ENCODE data around the gene FAM53B. TPM values are rescaled to one million over a fixed set of nuclear protein-coding genes. Genes with fewer than 3 reads are reported as not detected.

The FAM53B gene
- polyA plus RNA-seq, 1 experiment = 3.9 TPM

DNA sequence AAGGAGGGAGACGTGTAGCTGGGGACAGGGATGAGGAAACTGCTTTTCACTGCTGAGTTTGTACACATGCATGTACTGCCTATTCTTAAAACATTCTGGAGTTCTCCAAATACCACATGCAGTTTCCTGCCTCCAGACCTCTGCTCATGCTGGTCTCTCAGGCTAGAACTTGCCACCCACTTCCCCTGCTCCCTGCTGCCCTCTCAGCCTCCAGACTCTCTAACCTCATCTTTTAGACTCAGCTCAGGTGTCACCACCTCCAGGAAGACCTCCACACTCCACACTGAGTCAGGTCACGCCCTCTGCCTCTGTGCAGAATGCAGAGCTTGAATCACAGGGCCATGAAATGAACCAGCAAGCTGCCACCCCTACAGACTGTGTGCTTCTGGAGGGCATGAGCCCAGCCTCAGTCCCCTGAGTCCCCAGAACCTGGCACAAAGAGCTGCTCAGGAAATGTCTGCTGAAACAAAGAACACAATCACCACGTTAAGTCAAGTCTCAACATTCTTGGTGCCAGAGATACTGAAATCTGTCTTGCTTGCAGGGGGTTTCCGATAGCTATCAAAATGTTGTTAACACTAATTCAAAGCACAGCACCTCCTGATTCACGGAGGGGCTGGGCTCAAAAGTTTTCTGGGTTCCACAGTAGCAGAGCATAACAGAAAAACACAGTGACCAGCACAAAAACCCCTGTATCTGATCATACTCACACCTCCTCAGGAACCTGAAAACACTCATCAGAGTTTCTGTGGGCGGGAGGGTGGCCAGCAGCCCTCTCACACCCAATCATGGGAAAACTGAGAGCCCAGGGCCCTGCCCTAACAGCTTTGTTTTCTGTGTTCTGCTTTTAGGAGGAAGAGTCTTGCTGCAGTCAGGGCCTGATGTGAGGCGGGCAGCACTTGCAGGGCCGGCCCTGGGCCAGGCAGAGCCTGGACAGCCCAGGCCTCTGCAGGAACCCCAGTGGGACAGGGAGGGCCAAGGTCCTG lies 21.1 kb downstream of the FAM53B start:
- Histone ChIP-seq H3K4me3 (ENCODE audit: low read depth, low read length) (no peak overlapping the region), H3K36me3 (ENCODE audit: control insufficient read depth, insufficient read depth, low read length) (peaks cover 3% of the 10 kb centered on the region), H3K27me3 (ENCODE audit: control insufficient read depth, insufficient read depth, low read length) (no peaks in the 10 kb centered on the region)
- TF ChIP-seq, protein P1, sequence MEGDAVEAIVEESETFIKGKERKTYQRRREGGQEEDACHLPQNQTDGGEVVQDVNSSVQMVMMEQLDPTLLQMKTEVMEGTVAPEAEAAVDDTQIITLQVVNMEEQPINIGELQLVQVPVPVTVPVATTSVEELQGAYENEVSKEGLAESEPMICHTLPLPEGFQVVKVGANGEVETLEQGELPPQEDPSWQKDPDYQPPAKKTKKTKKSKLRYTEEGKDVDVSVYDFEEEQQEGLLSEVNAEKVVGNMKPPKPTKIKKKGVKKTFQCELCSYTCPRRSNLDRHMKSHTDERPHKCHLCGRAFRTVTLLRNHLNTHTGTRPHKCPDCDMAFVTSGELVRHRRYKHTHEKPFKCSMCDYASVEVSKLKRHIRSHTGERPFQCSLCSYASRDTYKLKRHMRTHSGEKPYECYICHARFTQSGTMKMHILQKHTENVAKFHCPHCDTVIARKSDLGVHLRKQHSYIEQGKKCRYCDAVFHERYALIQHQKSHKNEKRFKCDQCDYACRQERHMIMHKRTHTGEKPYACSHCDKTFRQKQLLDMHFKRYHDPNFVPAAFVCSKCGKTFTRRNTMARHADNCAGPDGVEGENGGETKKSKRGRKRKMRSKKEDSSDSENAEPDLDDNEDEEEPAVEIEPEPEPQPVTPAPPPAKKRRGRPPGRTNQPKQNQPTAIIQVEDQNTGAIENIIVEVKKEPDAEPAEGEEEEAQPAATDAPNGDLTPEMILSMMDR (IDR thresholded peaks at IDR 0.05; ENCODE audit: insufficient read depth, low read depth, low read length) = no peak
- ChIA-PET POLR2A (interaction anchor here (0.8 kb wide), 1 partner anchor 10 kb away, joined by 3 read pairs; no protein-coding TSS in a partner anchor), CTCF (interaction anchor here (0.6 to 1.3 kb wide), 3 partner anchors 18 to 54 kb away, joined by 3 to 6 read pairs (median 3); no protein-coding TSS in a partner anchor)
- no peak for DNase-seq (ENCODE audit: low read depth)

DNA sequence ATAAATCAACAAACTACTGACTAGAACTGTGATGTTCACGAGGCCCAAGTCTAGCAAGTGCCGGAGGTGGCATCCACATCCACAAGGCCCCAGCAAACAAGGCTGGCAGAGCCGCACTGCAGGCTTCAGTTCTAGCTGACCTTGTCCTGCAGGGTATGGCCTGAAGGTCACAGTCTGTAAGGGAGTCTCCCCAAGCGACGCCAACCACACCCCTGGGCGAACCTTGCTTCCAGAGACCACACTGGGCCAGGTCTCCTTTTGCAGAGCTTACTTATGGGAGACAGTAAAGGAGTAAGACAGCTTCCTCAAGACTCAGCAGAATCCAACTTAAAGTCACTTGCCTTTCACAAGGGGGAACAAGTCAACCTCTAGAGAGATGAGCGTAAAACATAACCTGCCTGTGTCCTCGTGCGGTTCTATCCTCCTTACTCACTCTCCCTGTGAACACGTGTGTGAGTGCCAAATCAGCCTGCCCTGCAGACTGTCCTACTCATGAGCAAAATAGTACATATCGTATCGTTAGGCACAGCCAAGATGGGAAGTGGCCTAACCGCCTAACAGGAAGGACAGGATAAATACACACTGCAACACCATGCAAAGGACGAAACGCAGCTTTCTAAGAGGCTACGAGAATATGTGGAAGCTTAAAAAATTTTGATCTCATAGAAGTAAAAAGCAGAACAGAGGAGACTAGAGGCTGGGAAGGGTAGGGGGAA lies 22.7 kb downstream of the FAM53B start:
- Histone ChIP-seq H3K27me3 (ENCODE audit: control insufficient read depth, insufficient read depth, low read length) (no peaks in the 10 kb centered on the region), H3K36me3 (ENCODE audit: control insufficient read depth, insufficient read depth, low read length) (peaks cover 3% of the 10 kb centered on the region), H3K4me3 (ENCODE audit: low read depth, low read length) (no peak overlapping the region)
- POLR2A ChIA-PET = no interaction called here
- TF ChIP-seq, protein P1 (IDR thresholded peaks at IDR 0.05; ENCODE audit: insufficient read depth, low read depth, low read length) = no peak
- CTCF ChIA-PET = interaction anchor here (1.0 kb wide), 1 partner anchor 48 kb away, joined by 3 read pairs; no protein-coding TSS in a partner anchor
- DNase-seq (ENCODE audit: low read depth) = no peak

DNA sequence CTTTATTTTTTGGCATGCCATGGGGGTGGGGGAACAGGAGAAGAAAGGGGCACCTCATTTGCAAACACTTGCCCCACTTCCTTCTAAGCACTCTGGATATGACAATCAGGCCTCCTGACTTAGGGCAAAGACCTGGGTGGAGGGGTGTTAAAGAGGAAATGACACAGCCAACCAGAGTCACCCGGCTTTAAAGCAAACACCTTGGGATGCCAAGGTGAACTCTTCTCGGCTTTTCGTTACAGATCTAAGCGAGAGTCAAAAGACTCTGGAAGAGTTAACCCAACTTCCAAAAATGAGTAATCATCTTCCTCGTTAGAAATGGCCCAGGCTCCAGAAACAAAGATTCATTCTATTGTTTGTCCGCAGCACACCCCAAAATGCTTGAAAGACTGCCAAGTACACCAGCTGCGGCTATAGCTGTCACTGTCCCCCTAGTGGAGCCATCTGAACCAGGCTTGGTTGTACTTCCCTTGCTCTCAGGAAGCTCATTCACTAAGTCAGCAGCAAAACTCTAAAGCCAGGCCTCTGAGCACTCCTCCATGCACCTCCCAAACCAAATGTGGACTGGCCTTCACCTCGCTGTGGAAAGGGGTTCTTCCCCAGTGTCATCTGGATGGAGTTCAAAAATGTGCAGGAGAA lies 24.8 kb downstream of the FAM53B start:
- TF ChIP-seq, protein P1 (IDR thresholded peaks at IDR 0.05; ENCODE audit: insufficient read depth, low read depth, low read length) = peak; percentile 58
- no peak overlapping the region for H3K4me3 ChIP-seq (ENCODE audit: low read depth, low read length)
- H3K36me3 ChIP-seq (ENCODE audit: control insufficient read depth, insufficient read depth, low read length) = no peaks in the 10 kb centered on the region
- CTCF ChIA-PET = interaction anchor here (0.6 to 2.5 kb wide), 7 partner anchors 11 to 189 kb away, joined by 3 to 13 read pairs (median 4); no protein-coding TSS in a partner anchor
- POLR2A ChIA-PET = no interaction called here
- H3K27me3 ChIP-seq (ENCODE audit: control insufficient read depth, insufficient read depth, low read length) = no peaks in the 10 kb centered on the region
- DNase-seq (ENCODE audit: low read depth) = no peak

GRCh38 chr10:124717911-124718741 lies 26.1 kb downstream of the FAM53B start:
- POLR2A ChIA-PET = no interaction called here
- no peaks in the 10 kb centered on the region for H3K36me3 ChIP-seq (ENCODE audit: control insufficient read depth, insufficient read depth, low read length)
- H3K27me3 ChIP-seq (ENCODE audit: control insufficient read depth, insufficient read depth, low read length) = no peaks in the 10 kb centered on the region
- no peak overlapping the region for H3K4me3 ChIP-seq (ENCODE audit: low read depth, low read length)
- CTCF ChIA-PET = interaction anchor here (0.9 to 2.5 kb wide), 7 partner anchors 10 to 74 kb away, joined by 3 to 13 read pairs (median 4); no protein-coding TSS in a partner anchor
- TF ChIP-seq, protein P1 (IDR thresholded peaks at IDR 0.05; ENCODE audit: insufficient read depth, low read depth, low read length) = no peak
- no peak for DNase-seq (ENCODE audit: low read depth)

Measured in BJ (cell line).